DND-41 (cell line): ENCODE results near the gene BMP8B.

Source experiments
- CTCF ChIP-seq: IDR thresholded peaks from 2 replicates; pipeline ENCODE4 v1.5.1; 2012; ENCODE audit warnings: borderline replicate concordance, low read length, moderate library complexity, mild to moderate bottlenecking; ENCODE audit not compliant: poor library complexity, severe bottlenecking; ENCODE audit errors: extremely low read depth
- EZH2 ChIP-seq: IDR thresholded peaks from 3 replicates; pipeline ENCODE4 v1.6.1; 2012; ENCODE audit warnings: borderline replicate concordance, low read depth, mild to moderate bottlenecking, moderate library complexity, low read length, inconsistent platforms; ENCODE audit not compliant: severe bottlenecking

GRCh38 chr1:39805385-39805784, 16.7 kb upstream of the BMP8B start:
- TF ChIP-seq CTCF: no peak
- no peak for TF ChIP-seq EZH2
